Panc1 (cell line): ENCODE measurements around the gene KIF5B.

Experiments used
- CTCF ChIP-seq: fragments of 450-650 bp; IDR thresholded peaks from 2 replicates; pipeline ENCODE4 v1.5.1; 2017; ENCODE audit warnings: mild to moderate bottlenecking
- REST ChIP-seq, 2 experiments: IDR thresholded peaks; 2 replicates each; pipeline ENCODE4 v1.6.1; 2011 to 2012; ENCODE audit warnings: low read depth in 2 of 2, control low read depth in 1 of 2, low read length in 1 of 2, mild to moderate bottlenecking in 1 of 2, moderate library complexity in 1 of 2; ENCODE audit not compliant: insufficient read depth in 1 of 2

GRCh38 chr10:32055478-32056135 is 618 bp downstream of the KIF5B start:
- TF ChIP-seq REST (IDR thresholded peaks at IDR 0.05; ENCODE audit: insufficient read depth in 1 of 2, low read depth in 2 of 2, low read length in 1 of 2) (no peak), CTCF (no peak)
